Neural cell (in vitro differentiated cells): Measurements from ENCODE around the gene TBC1D8B. TPM values are rescaled to one million over a fixed set of nuclear protein-coding genes. Genes with fewer than 3 reads are reported as not detected.
"Not testable (repeated sequence)": the region's sequence is repeated elsewhere in the genome, so short reads cannot be mapped to it uniquely, and the experiment has no call there.

ENCODE experiments used
- H2AFZ ChIP-seq: fragments of 200-600, 300-800 bp; sonication (generic), shearing (Covaris generic); 2 replicates; pipeline ENCODE4 v1.6.0; 2014; ENCODE audit warnings: low read depth, mild to moderate bottlenecking, antibody characterized with exemption, low read length, moderate library complexity
- H3F3A ChIP-seq: fragments of 200-600 bp; shearing (Covaris generic); 2 replicates; pipeline ENCODE4 v1.6.1; 2016; ENCODE audit warnings: mild to moderate bottlenecking, moderate library complexity, mixed read lengths, antibody characterized with exemption, low read length; ENCODE audit not compliant: insufficient read depth, poor library complexity, severe bottlenecking
- H3K27ac ChIP-seq: fragments of 200-600, 300-800 bp; sonication (generic), shearing (Covaris generic); 2 replicates; pipeline ENCODE4 v1.5.1; 2014; ENCODE audit warnings: mild to moderate bottlenecking, low read length, moderate library complexity
- H3K27me3 ChIP-seq: fragments of 300-800, 200-600 bp; sonication (generic), shearing (Covaris generic); 2 replicates; pipeline ENCODE4 v1.6.0; 2014; ENCODE audit warnings: mild to moderate bottlenecking, low read depth, low read length, moderate library complexity; ENCODE audit not compliant: insufficient read depth
- H3K36me3 ChIP-seq: fragments of 300-800, 200-600 bp; sonication (generic), shearing (Covaris generic); 2 replicates; pipeline ENCODE4 v1.5.1; 2014; ENCODE audit warnings: mild to moderate bottlenecking, antibody characterized with exemption, low read length, moderate library complexity; ENCODE audit not compliant: insufficient read depth
- H3K4me2 ChIP-seq: fragments of 300-800, 200-600 bp; sonication (generic), shearing (Covaris generic); 2 replicates; pipeline ENCODE4 v1.6.0; 2014; ENCODE audit warnings: mild to moderate bottlenecking, low read length
- H3K4me3 ChIP-seq: fragments of 300-800, 200-600 bp; sonication (generic), shearing (Covaris generic); 2 replicates; pipeline ENCODE4 v1.5.1; 2014; ENCODE audit warnings: mild to moderate bottlenecking, low read length, moderate library complexity
- H3K79me2 ChIP-seq: fragments of 200-600 bp; shearing (Covaris generic); replicated peaks from 2 replicates; pipeline ENCODE4 v1.6.0; 2014; ENCODE audit warnings: mild to moderate bottlenecking, low read length, moderate library complexity; ENCODE audit not compliant: insufficient read depth
- H3K9ac ChIP-seq: fragments of 300-800, 200-600 bp; sonication (generic), shearing (Covaris generic); 2 replicates; pipeline ENCODE4 v1.6.1; 2016; ENCODE audit warnings: mild to moderate bottlenecking, low read length, mixed read lengths
- H3K9me2 ChIP-seq: fragments of 200-600 bp; shearing (Covaris generic); 2 replicates; pipeline ENCODE4 v1.6.1; 2016; ENCODE audit warnings: mild to moderate bottlenecking, low read length, mixed read lengths; ENCODE audit not compliant: insufficient read depth
- H3K9me3 ChIP-seq: fragments of 200-600, 300-800 bp; sonication (generic), shearing (Covaris generic); 2 replicates; pipeline ENCODE4 v1.6.1; 2016; ENCODE audit warnings: mild to moderate bottlenecking, mixed run types, low read length, moderate library complexity, mixed read lengths
- H4K20me1 ChIP-seq: fragments of 200-600 bp; shearing (Covaris generic); 2 replicates; pipeline ENCODE4 v1.6.1; 2016; ENCODE audit warnings: mild to moderate bottlenecking, mixed run types; ENCODE audit not compliant: insufficient read depth
- EP300 ChIP-seq: fragments of 450-650 bp; conservative IDR thresholded peaks from 2 replicates; pipeline ENCODE4 v1.6.1; 2014; ENCODE audit warnings: antibody characterized with exemption, mild to moderate bottlenecking, moderate library complexity; ENCODE audit not compliant: poor library complexity, severe bottlenecking
- EZH2 ChIP-seq: fragments of 200-600, 300-800 bp; shearing (Covaris generic), sonication (generic); IDR thresholded peaks from 2 replicates; pipeline ENCODE4 v1.6.1; 2014; ENCODE audit warnings: antibody characterized with exemption, low read length, borderline replicate concordance, mild to moderate bottlenecking; ENCODE audit not compliant: insufficient read depth, poor library complexity, severe bottlenecking
- MXI1 ChIP-seq: fragments of 450-650 bp; conservative IDR thresholded peaks from 2 replicates; pipeline ENCODE4 v1.6.1; 2014; ENCODE audit warnings: antibody characterized with exemption, mild to moderate bottlenecking; ENCODE audit not compliant: poor library complexity, severe bottlenecking
- POLR2AphosphoS5 ChIP-seq: IDR thresholded peaks from 2 replicates; pipeline ENCODE4 v1.6.1; 2012
- RAD21 ChIP-seq: fragments of 450-650 bp; conservative IDR thresholded peaks from 2 replicates; pipeline ENCODE4 v1.6.1; 2014; ENCODE audit warnings: antibody characterized with exemption, mild to moderate bottlenecking, moderate library complexity
- REST ChIP-seq: IDR thresholded peaks from 2 replicates; pipeline ENCODE4 v1.6.1; 2012; ENCODE audit warnings: borderline replicate concordance
- SMC3 ChIP-seq: fragments of 450-650 bp; conservative IDR thresholded peaks from 2 replicates; pipeline ENCODE4 v1.6.1; 2014; ENCODE audit warnings: antibody characterized with exemption, mild to moderate bottlenecking, moderate library complexity; ENCODE audit not compliant: poor library complexity
- TAF1 ChIP-seq: IDR thresholded peaks from 2 replicates; pipeline ENCODE4 v1.6.1; 2012; ENCODE audit warnings: low read depth
- polyA plus RNA-seq: library from polyadenylated mRNA; depleted of rRNA; stranded (reverse); fragments of >200 nt; gene quantifications from 2 replicates; pipeline ENCODE4 v1.2.3, GENCODE V29; 2014
- TF ChIP-seq, protein P1 (sequence below): fragments of 450-650 bp; IDR thresholded peaks from 2 replicates; pipeline ENCODE4 v1.5.1; 2014; ENCODE audit warnings: antibody characterized with exemption, mild to moderate bottlenecking, moderate library complexity; ENCODE audit not compliant: poor library complexity, severe bottlenecking

The TBC1D8B gene
- polyA plus RNA-seq, 1 donor from 2014 or later = 0.14 TPM

GRCh38 chrX:106811131-106811910, 8.8 kb downstream of the TBC1D8B start:
- H3K4me2 ChIP-seq = no peak overlapping the region
- H3K27me3 ChIP-seq = no peaks in the 10 kb centered on the region
- H3K9me3 ChIP-seq = no peaks in the 10 kb centered on the region
- H2AFZ ChIP-seq = no peak overlapping the region
- H3K36me3 ChIP-seq = no peaks in the 10 kb centered on the region
- no peak overlapping the region for H3K9ac ChIP-seq
- no peak overlapping the region for H3K4me3 ChIP-seq
- no peak overlapping the region for H3K27ac ChIP-seq
- H3F3A ChIP-seq = no peaks in the 10 kb centered on the region
- TF ChIP-seq EP300 (no peak), EZH2 (no peak), TAF1 (no peak), POLR2AphosphoS5 (no peak), SMC3 (no peak)
- no peaks in the 10 kb centered on the region for H4K20me1 ChIP-seq
- no peaks in the 10 kb centered on the region for H3K79me2 ChIP-seq
- no peaks in the 10 kb centered on the region for H3K9me2 ChIP-seq

DNA sequence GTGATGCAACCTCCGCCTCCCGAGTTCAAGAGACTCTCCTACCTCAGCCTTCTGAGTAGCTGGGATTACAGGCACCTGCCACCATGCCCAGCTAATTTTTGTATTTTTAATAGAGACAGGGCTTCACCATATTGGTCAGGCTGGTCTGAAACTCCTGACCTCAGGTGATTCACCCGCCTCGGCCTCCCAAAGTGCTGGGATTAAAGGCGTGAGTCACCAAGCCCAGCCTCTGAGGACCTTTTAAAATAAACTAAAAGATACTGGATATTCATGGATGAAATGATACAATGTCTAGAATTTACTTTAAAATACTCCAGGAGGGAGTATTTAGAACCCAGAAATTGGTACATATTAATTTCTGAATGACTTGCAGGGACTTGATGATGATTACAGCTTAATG, 10.5 kb downstream of the TBC1D8B start:
- H3K4me2 ChIP-seq, H3K9me3 ChIP-seq, H3K27me3 ChIP-seq, H3K9me2 ChIP-seq, H3K27ac ChIP-seq, H4K20me1 ChIP-seq, H3K36me3 ChIP-seq, H3K9ac ChIP-seq, H3K79me2 ChIP-seq, H2AFZ ChIP-seq, H3F3A ChIP-seq, H3K4me3 ChIP-seq: not testable (repeated sequence)

- not testable (repeated sequence) for H3K4me2 ChIP-seq, H3K9ac ChIP-seq, H4K20me1 ChIP-seq, H3K27ac ChIP-seq, H3K36me3 ChIP-seq, H2AFZ ChIP-seq, H3K4me3 ChIP-seq, H3K9me3 ChIP-seq, H3K27me3 ChIP-seq, H3F3A ChIP-seq, H3K79me2 ChIP-seq, H3K9me2 ChIP-seq
Measured at GRCh38 chrX:106814093-106814492, 11.6 kb downstream of the TBC1D8B start.

GRCh38 chrX:106862972-106863688, 60.7 kb downstream of the TBC1D8B start:
- Histone ChIP-seq H3F3A (no peaks in the 10 kb centered on the region), H3K36me3 (no peaks in the 10 kb centered on the region), H3K4me2 (no peak overlapping the region), H3K79me2 (no peaks in the 10 kb centered on the region), H3K9ac (no peak overlapping the region), H3K4me3 (no peak overlapping the region), H3K9me2 (no peaks in the 10 kb centered on the region), H3K27ac (no peak overlapping the region), H3K27me3 (no peaks in the 10 kb centered on the region), H3K9me3 (no peaks in the 10 kb centered on the region), H4K20me1 (no peaks in the 10 kb centered on the region), H2AFZ (no peak overlapping the region)
- TF ChIP-seq SMC3 = no peak
- TF ChIP-seq EZH2 = no peak
- TF ChIP-seq MXI1 = no peak
- no peak for TF ChIP-seq EP300
- no peak for TF ChIP-seq TAF1
- TF ChIP-seq, protein P1, sequence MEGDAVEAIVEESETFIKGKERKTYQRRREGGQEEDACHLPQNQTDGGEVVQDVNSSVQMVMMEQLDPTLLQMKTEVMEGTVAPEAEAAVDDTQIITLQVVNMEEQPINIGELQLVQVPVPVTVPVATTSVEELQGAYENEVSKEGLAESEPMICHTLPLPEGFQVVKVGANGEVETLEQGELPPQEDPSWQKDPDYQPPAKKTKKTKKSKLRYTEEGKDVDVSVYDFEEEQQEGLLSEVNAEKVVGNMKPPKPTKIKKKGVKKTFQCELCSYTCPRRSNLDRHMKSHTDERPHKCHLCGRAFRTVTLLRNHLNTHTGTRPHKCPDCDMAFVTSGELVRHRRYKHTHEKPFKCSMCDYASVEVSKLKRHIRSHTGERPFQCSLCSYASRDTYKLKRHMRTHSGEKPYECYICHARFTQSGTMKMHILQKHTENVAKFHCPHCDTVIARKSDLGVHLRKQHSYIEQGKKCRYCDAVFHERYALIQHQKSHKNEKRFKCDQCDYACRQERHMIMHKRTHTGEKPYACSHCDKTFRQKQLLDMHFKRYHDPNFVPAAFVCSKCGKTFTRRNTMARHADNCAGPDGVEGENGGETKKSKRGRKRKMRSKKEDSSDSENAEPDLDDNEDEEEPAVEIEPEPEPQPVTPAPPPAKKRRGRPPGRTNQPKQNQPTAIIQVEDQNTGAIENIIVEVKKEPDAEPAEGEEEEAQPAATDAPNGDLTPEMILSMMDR = no peak
- no peak for TF ChIP-seq RAD21
- TF ChIP-seq POLR2AphosphoS5 = no peak
- no peak for TF ChIP-seq REST
